Stimulated activated CD4-positive, alpha-beta T cell treated with anti-CD3 and anti-CD28 coated beads, Interleukin-2, amount 100 ng/mL, for 24 hours (primary cell): ENCODE results near the gene ENOX1.
"Not testable (repeated sequence)": the region's sequence is repeated elsewhere in the genome, so short reads cannot be mapped to it uniquely, and the experiment has no call there.

Experiments
- DNase-seq, 2 donors: peaks; one replicate each; pipeline ENCODE4 v3.0.0-alpha.2; 2020

ENOX1 gene

DNA sequence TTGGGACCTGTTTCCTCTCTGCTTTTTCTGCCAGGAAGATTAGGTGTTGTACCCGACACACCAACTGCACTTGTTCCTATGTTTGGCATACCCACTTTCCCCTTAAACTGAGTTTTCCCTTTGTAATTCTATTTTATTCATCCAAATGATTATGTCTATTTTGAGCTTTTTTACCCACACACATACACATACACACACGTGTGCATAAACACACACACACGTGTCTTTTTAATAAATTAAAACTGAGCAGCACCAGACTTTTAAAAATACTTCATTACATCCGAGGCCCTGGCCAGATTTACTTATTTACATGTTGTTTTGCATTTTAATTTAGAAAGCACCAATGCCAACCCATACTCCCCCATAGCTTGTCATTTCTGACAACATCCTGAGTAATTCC is 413.4 kb downstream of the ENOX1 start:
- DNase-seq, result no peak

DNA sequence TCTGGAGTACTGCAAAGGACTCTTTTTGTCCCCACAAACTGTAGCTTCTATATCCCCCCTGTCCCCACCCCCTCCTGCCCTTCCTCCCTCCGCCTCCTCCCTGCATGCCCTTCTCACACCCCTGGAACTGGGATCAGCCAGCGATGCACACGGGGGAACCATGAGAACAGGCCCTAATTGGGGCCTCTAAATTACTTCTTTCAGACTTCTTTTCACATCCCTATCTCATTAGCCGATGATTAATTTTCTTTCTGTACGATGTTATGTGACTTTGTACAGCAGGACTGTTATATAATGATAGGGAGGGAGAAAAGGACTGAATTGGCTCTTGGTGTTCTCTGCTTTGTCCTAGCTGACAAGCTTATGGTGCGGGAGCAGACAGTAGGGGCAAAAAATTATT is 415.9 kb downstream of the ENOX1 start:
- DNase-seq, result no peak

- DNase-seq, result no peak
Observed at GRCh38 chr13:43369319-43369718, 417.5 kb downstream of the ENOX1 start.

GRCh38 chr13:43368003-43368402 is 418.8 kb downstream of the ENOX1 start:
- no peak for DNase-seq

DNA sequence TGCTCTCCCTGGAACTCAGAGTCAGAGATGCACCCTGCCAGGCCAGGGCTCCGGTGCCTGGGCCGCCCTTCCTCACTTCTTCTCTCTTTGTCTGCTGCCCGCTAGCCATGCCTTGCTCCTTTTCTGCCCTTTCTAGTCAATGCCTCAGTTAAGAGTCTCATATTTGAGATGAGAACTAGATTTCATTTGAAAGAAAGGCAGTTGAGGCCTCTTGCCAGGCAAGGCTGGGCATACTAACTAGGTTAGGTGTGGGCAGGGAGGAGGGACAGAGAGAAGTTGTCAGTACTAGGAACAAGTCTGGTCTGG is 421.8 kb downstream of the ENOX1 start:
- no peak for DNase-seq

- no peak for DNase-seq
Observed at GRCh38 chr13:43364210-43365038, 422.3 kb downstream of the ENOX1 start.

GRCh38 chr13:43363156-43363953 is 423.4 kb downstream of the ENOX1 start:
- no peak for DNase-seq

DNA sequence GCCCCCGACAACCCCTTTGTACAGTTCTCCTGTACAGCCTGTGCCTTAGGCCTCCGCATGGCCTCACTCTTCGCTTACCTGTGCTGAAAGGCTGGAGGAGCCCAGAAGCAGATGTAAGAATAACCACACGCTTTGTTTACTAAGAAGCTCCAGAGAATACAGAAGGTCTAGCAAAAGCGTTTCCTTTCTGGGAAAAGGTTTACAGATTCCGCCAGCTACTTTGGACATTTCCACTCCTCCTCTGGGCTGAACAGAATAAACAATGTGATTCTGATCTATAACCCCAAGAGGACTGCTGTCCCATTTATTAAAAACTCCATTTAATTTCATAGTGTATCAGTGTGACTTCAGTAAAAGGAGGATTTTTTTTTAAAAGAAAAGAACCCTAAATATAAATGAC is 424.2 kb downstream of the ENOX1 start:
- DNase-seq, result no peak

- no peak for DNase-seq
Observed at GRCh38 chr13:43360892-43361610, 425.7 kb downstream of the ENOX1 start.

- DNase-seq, result no peak
Observed at GRCh38 chr13:43360171-43360570, 426.6 kb downstream of the ENOX1 start.

DNA sequence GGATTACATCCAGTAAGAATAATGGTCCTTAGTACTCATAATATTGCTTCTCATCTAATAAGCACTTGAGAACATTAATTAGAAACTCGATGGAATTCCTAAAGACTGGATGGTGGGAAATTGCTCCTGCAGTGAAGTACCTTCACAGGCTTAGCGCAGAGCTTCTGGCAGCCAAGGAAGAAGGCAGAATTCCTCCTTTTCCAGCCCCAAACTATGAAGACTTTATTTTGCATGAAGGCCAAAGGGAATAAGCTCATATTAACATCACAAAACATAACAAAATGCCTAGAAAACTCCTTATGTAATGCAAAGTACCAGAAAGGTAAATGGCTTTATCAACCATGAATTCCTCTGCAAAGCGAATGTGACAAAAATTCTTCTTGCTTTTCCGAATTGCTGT is 427.2 kb downstream of the ENOX1 start:
- DNase-seq, result no peak

DNA sequence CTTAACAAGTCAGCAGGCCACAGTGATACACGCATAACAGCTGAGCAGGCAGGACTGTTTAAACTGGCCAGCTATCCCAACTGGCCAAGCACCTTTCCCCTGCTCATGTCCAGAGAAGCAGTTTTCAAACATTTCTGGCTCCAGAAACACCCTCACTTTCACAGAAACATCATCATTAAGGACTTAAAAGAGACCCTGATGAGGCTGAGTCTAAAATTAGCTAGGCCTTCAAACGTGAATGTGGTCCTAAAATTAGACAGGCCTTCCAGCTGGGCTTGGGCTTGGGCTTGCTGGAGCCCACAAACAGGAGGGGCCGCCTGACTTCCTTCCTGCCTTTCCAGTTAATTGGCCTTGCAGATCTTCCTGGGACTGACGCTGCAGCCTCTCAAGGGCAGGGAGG is 429.2 kb downstream of the ENOX1 start:
- no peak for DNase-seq

DNA sequence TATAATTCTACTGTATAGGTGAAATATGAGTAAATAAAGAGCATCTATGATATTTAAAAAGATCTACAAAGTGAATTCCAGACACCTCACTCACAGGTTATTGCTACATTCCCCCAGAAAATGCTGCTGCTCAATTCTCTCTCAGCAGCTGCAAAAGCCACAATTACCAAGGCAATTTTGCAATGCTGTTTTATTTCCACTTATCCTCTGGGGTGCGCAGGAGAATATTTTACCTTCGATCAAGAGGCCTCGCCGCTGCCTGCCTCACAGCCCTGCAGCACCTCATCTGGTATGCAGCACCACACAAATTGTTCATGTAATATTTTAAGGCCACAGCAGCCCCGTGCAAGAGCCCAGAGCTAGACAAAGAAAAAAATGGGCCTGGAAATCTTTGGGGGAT is 430.2 kb downstream of the ENOX1 start:
- DNase-seq, result no peak

- no peak for DNase-seq
Observed at GRCh38 chr13:43355774-43356173, 431.0 kb downstream of the ENOX1 start.

DNA sequence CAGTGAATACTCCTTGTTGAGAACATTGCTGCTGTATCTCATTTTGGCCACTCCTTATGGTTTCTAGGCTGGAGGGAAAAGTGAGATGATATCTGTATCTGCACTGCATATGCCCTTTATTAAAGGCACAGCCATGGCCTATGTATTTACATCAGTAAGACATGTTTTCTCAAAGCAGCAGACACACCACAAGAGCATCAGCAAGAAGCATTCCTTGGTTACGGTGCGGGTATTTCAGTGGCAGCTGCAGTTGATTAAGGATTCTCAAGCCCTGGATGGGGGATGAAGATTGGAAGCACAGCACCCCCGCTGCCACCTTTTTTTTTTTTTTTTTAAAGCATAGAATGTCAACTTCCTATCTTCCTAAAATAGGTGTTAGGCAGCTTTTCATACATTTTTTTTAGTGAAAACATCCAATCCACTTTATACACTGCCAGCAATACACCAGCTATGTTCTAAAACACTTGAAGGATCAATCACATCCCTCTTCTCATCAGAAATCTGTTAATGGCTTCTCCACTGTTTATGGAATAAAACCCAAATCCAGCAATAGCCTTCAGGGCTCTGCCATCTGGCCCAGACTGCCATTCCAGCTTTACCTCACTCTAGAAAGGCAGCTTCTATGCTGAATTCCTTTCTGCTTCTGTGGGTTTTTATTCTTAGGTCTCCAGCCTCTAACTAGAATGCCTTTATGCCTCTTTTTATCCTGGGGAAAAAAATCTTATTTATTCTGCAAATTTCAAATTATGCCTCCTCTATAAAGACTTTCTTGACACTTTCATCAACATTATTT is 432.4 kb downstream of the ENOX1 start:
- DNase-seq, result no peak

DNA sequence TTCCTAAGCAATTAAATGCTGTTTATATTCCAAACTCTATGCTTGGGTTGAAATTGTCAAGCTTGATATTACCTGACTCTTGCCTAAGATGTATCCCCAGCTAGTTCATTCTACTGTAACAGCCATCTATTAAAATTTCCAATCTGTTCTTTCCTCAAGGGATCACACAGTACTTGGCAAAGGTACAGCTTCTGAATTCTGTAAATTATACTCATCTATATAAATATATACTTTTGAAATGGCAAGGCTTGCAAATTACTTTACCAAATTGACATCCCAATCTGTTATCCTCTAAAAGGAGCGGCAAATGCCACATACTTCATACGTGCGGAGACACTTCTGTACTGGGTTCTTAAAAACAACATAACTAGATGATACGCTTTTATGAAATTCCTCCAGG is 433.1 kb downstream of the ENOX1 start:
- DNase-seq, result no peak

DNA sequence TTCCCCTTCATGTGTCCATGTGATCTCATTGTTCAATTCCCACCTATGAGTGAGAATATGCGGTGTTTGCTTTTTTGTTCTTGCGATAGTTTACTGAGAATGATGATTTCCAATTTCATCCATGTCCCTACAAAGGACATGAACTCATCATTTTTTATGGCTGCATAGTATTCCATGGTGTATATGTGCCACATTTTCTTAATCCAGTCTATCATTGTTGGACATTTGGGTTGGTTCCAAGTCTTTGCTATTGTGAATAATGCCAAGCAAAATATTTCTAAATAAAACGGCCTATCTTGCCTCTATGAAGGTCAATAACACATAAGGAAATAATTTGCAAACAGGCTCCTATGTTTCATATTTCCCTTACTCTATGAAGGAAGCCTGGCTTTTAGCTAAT is 435.2 kb downstream of the ENOX1 start:
- not testable (repeated sequence) for DNase-seq

- no peak for DNase-seq
Observed at GRCh38 chr13:43348397-43348796, 438.4 kb downstream of the ENOX1 start.

DNA sequence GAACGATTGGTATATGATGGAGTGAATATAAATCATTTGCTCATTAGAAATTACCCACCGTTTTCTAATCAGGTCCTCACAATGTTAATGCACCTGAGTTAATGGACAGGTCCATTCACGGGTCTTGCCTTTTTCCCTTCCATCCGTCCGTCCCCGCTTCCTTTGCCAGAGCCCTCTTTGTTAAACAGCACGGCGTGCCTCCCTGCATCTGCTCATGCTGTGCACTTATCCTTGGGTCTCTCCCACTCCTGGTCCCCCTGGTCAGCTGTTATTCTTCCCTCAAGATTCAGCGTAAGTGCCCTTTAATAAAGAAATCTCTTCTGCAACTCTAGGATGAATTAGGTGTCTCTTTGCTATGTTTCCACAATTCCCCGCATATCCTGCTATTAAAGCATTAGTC is 438.9 kb downstream of the ENOX1 start:
- no peak for DNase-seq

GRCh38 chr13:43346427-43346826 is 440.3 kb downstream of the ENOX1 start:
- no peak for DNase-seq

DNA sequence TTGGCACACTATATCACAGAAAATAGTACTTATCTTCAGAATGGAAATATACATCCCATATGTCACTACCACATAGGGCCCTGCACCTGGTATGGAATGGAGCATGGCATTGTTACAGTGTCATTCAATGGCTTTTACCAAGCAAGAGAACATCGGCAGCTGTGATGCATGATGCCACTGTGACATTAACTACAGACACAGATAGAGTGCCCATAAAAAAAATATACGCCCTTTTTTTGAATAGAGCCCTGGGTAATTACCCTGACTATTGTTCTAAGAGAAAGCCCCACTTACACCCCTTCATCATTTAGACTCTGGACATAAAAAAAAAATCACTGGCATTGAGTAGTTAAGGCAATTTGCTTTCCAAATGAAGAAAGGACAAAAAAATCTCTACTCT is 443.1 kb downstream of the ENOX1 start:
- no peak for DNase-seq

- no peak for DNase-seq
Observed at GRCh38 chr13:43339805-43340550, 446.8 kb downstream of the ENOX1 start.
